Right renal cortex interstitium (tissue), 3 donors: ENCODE measurements around the gene CDK18. TPM values are rescaled to one million over a fixed set of nuclear protein-coding genes. Genes with fewer than 3 reads are reported as not detected.
"Not testable (repeated sequence)": the region's sequence is repeated elsewhere in the genome, so short reads cannot be mapped to it uniquely, and the experiment has no call there.

Experiments used
- DNase-seq, 3 donors: peaks; one replicate each; pipeline ENCODE4 v3.0.0-alpha.2; 2013; ENCODE audit warnings: low read depth in 3 of 3, low spot score in 2 of 3
- polyA plus RNA-seq, 3 donors: library from polyadenylated mRNA; unstranded; fragments of 120-200 nt; gene quantifications; one replicate each; pipeline ENCODE4 v1.2.1, GENCODE V29; 2013; ENCODE audit not compliant: insufficient read length in 3 of 3

CDK18 gene
- polyA plus RNA-seq, 3 donors, result 17.4 to 22.1 (median 18.2) TPM

GRCh38 chr1:205480349-205480985 lies 24.0 kb upstream of the CDK18 start:
- no peak for DNase-seq

GRCh38 chr1:205481218-205481617 lies 23.3 kb upstream of the CDK18 start:
- DNase-seq, result no peak

GRCh38 chr1:205481629-205482151 lies 22.8 kb upstream of the CDK18 start:
- DNase-seq, result no peak

- not testable (repeated sequence) for DNase-seq
Observed at GRCh38 chr1:205482587-205482986, 21.9 kb upstream of the CDK18 start.

- DNase-seq, result no peak
Observed at GRCh38 chr1:205483372-205483771, 21.1 kb upstream of the CDK18 start.

GRCh38 chr1:205484985-205485967 lies 19.2 kb upstream of the CDK18 start:
- no peak for DNase-seq

GRCh38 chr1:205486258-205486657 lies 18.2 kb upstream of the CDK18 start:
- DNase-seq, result no peak

GRCh38 chr1:205488074-205488723 lies 16.3 kb upstream of the CDK18 start:
- peak in 1 of 3 donors; percentile 56 for DNase-seq

GRCh38 chr1:205491794-205492193 lies 12.7 kb upstream of the CDK18 start:
- no peak for DNase-seq

- DNase-seq, result no peak
Observed at GRCh38 chr1:205492201-205492667, 12.2 kb upstream of the CDK18 start.

GRCh38 chr1:205492774-205493173 lies 11.7 kb upstream of the CDK18 start:
- no peak for DNase-seq

- DNase-seq, result no peak
Observed at GRCh38 chr1:205493241-205494085, 11.0 kb upstream of the CDK18 start.

GRCh38 chr1:205494115-205494514 lies 10.4 kb upstream of the CDK18 start:
- DNase-seq, result no peak

GRCh38 chr1:205495237-205495823 lies 9.1 kb upstream of the CDK18 start:
- DNase-seq, result no peak

- no peak for DNase-seq
Observed at GRCh38 chr1:205496661-205497060, 7.8 kb upstream of the CDK18 start.

- DNase-seq, result no peak
Observed at GRCh38 chr1:205497351-205497750, 7.1 kb upstream of the CDK18 start.

- DNase-seq, result no peak
Observed at GRCh38 chr1:205499789-205500188, 4.7 kb upstream of the CDK18 start.

- no peak for DNase-seq
Observed at GRCh38 chr1:205500240-205501233, 3.9 kb upstream of the CDK18 start.
